ENCODE measurements around the gene BTN3A1. TPM values are rescaled to one million over a fixed set of nuclear protein-coding genes. Genes with fewer than 3 reads are reported as not detected.
"Not testable (repeated sequence)": the region's sequence is repeated elsewhere in the genome, so short reads cannot be mapped to it uniquely, and the experiment has no call there.

The BTN3A1 gene
- total and polyA plus RNA-seq, 2 of the 13 experiments (the other 11 are each of a cell fraction or from before 2014, with no cell fraction given), result 13.3 to 14.0 TPM

DNA sequence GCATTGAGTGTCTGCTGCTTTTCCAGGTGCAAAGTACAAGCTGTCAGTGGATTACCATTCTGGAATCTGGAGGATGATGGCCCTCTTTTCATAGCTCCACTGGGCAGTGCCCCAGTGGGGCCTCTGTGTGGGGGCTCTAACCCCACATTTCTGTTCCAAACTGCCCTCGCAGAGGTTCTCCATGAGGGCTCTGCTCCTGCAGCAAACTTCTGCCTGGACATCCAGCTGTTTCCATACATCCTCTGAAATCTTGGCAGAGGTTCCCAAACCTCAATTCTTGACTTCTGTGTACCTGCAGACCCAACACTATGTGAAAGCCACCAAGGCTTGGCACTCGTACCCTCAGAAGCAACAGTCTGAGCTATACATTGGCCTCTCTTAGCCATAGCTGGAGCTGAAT, 16.0 kb downstream of the BTN3A1 start:
- 100% methylated on average over 2 of the region's 2 CpGs for WGBS (ENCODE audit: low lambda C conversion rate)
- TF ChIP-seq, protein P1, sequence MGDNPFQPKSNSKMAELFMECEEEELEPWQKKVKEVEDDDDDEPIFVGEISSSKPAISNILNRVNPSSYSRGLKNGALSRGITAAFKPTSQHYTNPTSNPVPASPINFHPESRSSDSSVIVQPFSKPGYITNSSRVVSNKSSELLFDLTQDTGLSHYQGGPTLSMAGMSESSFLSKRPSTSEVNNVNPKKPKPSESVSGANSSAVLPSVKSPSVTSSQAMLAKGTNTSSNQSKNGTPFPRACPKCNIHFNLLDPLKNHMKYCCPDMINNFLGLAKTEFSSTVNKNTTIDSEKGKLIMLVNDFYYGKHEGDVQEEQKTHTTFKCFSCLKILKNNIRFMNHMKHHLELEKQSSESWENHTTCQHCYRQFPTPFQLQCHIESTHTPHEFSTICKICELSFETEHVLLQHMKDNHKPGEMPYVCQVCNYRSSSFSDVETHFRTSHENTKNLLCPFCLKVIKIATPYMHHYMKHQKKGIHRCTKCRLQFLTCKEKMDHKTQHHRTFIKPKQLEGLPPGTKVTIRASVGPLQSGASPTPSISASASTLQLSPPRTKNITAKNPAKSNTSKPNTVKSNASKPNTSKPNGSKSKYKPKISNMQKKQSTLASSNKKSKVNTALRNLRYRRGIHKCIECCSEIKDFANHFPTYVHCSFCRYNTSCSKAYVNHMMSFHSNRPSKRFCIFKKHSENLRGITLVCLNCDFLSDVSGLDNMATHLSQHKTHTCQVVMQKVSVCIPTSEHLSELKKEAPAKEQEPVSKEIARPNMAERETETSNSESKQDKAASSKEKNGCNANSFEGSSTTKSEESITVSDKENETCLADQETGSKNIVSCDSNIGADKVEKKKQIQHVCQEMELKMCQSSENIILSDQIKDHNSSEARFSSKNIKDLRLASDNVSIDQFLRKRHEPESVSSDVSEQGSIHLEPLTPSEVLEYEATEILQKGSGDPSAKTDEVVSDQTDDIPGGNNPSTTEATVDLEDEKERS (CRISPR knock-in tag; IDR thresholded peaks at IDR 0.05), result peak; percentile 59; the same call in 1 of the 2 replicates
- 0 out of 2 replicates have a peak, but pooled peaks have one; percentile 58 for TF ChIP-seq CBX5 (CRISPR knock-in tag; IDR thresholded peaks at IDR 0.05; ENCODE audit: borderline replicate concordance)

DNA sequence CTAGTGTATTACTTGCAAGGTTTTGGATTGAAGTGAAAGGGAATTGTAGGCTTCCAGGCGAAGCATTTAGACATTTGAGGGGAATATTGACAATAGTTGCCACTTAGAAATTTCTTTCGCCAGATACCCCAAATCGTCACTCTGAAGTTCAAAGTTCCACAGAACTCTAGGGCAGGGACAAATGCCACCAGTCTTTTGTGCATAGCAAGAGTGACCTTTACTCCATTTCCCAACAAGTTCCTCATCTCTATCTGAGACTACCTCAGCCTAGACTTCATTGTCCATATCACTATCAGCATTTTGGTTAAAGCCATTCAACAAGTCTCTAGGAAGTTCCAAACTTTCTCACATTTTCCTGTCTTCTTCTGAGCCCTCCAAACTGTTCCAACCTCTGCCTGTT, 16.7 kb downstream of the BTN3A1 start:
- FAIRE-seq; H3K36me3 ChIP-seq (replicated peaks in 1 of 2; ENCODE audit: control insufficient read depth in 1 of 2, insufficient read depth in 2 of 2, low read length in 2 of 2); H3K4me3 ChIP-seq (replicated peaks in 1 of 3; ENCODE audit: insufficient read depth in 1 of 3, low read depth in 2 of 3, low read length in 3 of 3); H3K79me2 ChIP-seq (ENCODE audit: insufficient read depth, low read length); ATAC-seq; H4K20me1 ChIP-seq (ENCODE audit: insufficient read depth, low read length); H2AFZ ChIP-seq (ENCODE audit: low read length); in situ Hi-C loops (cut with HindIII; ENCODE audit: extremely low pct_ligation_motif_present, low pct_unique_long_range_greater_than_20kb); BruUV-seq (replicated peaks); H3K9ac ChIP-seq (ENCODE audit: insufficient read depth, low read depth, low read length); CTCF ChIA-PET (ENCODE audit: low intra/inter-chr PET ratio, low total read pairs); H3K27ac ChIP-seq (ENCODE audit: extremely low read length, insufficient read depth, low read length); H3K27me3 ChIP-seq (ENCODE audit: control insufficient read depth in 1 of 2, insufficient read depth in 2 of 2, low read length in 2 of 2); POLR2A ChIA-PET; intact Hi-C loops (cut with micrococcal nuclease; ENCODE audit: unreplicated experiment); TF ChIP-seq NR2F6 (CRISPR knock-in tag; IDR thresholded peaks at IDR 0.05): not testable (repeated sequence)
- H3K9me3 ChIP-seq (ENCODE audit: low read length), result peaks cover 18% of the 10 kb centered on the region
- DNase-seq (ENCODE audit: low spot score), result peak; percentile 48
- peaks cover 60% of the 10 kb centered on the region for H3K4me1 ChIP-seq (ENCODE audit: insufficient read depth, low read length)
- H3K4me2 ChIP-seq (ENCODE audit: low read depth, low read length), result 0 out of 2 replicates have a peak overlapping the region, but pooled peaks have one; percentile 13
- WGBS (ENCODE audit: low lambda C conversion rate), result 10% methylated on average over 3 of the region's 3 CpGs
- peak; percentile 22; the same call in 1 of the 2 replicates for TF ChIP-seq NR2F6 (IDR thresholded peaks at IDR 0.05)
- peak; percentile 86 for TF ChIP-seq HNF4A (CRISPR knock-in tag; IDR thresholded peaks at IDR 0.05)
- TF ChIP-seq, protein P2, sequence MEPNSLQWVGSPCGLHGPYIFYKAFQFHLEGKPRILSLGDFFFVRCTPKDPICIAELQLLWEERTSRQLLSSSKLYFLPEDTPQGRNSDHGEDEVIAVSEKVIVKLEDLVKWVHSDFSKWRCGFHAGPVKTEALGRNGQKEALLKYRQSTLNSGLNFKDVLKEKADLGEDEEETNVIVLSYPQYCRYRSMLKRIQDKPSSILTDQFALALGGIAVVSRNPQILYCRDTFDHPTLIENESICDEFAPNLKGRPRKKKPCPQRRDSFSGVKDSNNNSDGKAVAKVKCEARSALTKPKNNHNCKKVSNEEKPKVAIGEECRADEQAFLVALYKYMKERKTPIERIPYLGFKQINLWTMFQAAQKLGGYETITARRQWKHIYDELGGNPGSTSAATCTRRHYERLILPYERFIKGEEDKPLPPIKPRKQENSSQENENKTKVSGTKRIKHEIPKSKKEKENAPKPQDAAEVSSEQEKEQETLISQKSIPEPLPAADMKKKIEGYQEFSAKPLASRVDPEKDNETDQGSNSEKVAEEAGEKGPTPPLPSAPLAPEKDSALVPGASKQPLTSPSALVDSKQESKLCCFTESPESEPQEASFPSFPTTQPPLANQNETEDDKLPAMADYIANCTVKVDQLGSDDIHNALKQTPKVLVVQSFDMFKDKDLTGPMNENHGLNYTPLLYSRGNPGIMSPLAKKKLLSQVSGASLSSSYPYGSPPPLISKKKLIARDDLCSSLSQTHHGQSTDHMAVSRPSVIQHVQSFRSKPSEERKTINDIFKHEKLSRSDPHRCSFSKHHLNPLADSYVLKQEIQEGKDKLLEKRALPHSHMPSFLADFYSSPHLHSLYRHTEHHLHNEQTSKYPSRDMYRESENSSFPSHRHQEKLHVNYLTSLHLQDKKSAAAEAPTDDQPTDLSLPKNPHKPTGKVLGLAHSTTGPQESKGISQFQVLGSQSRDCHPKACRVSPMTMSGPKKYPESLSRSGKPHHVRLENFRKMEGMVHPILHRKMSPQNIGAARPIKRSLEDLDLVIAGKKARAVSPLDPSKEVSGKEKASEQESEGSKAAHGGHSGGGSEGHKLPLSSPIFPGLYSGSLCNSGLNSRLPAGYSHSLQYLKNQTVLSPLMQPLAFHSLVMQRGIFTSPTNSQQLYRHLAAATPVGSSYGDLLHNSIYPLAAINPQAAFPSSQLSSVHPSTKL (CRISPR knock-in tag; IDR thresholded peaks at IDR 0.05), result peak; percentile 52; the same call in 1 of the 2 replicates
- 0 out of 2 replicates have a peak, but pooled peaks have one; percentile 29 for TF ChIP-seq HDAC2 (CRISPR knock-in tag; IDR thresholded peaks at IDR 0.05)
- TF ChIP-seq RXRB (CRISPR knock-in tag; IDR thresholded peaks at IDR 0.05; ENCODE audit: borderline replicate concordance), result peak; percentile 71
- peak; percentile 58 for TF ChIP-seq GATAD2A (CRISPR knock-in tag; IDR thresholded peaks at IDR 0.05)
- TF ChIP-seq TEAD3 (CRISPR knock-in tag; optimal IDR thresholded peaks at IDR 0.05; ENCODE audit: borderline replicate concordance), result peak; percentile 29

More for the DNA sequence above, 16.0 kb downstream of the BTN3A1 start:
- H3K9ac ChIP-seq (ENCODE audit: insufficient read depth, low read depth, low read length); H3K79me2 ChIP-seq (ENCODE audit: insufficient read depth, low read length); ATAC-seq; FAIRE-seq; POLR2A ChIA-PET; H3K4me2 ChIP-seq (ENCODE audit: low read depth, low read length); in situ Hi-C loops (cut with HindIII; ENCODE audit: extremely low pct_ligation_motif_present, low pct_unique_long_range_greater_than_20kb); H3K36me3 ChIP-seq (replicated peaks in 1 of 2; ENCODE audit: control insufficient read depth in 1 of 2, insufficient read depth in 2 of 2, low read length in 2 of 2); H3K4me3 ChIP-seq (replicated peaks in 1 of 3; ENCODE audit: insufficient read depth in 1 of 3, low read depth in 2 of 3, low read length in 3 of 3); H3K27ac ChIP-seq (ENCODE audit: extremely low read length, insufficient read depth, low read length); DNase-seq (ENCODE audit: low spot score); CTCF ChIA-PET (ENCODE audit: low intra/inter-chr PET ratio, low total read pairs); H2AFZ ChIP-seq (ENCODE audit: low read length); BruUV-seq (replicated peaks); H3K27me3 ChIP-seq (ENCODE audit: control insufficient read depth in 1 of 2, insufficient read depth in 2 of 2, low read length in 2 of 2); intact Hi-C loops (cut with micrococcal nuclease; ENCODE audit: unreplicated experiment); H4K20me1 ChIP-seq (ENCODE audit: insufficient read depth, low read length): not testable (repeated sequence)
- peaks cover 18% of the 10 kb centered on the region for H3K9me3 ChIP-seq (ENCODE audit: low read length)
- H3K4me1 ChIP-seq (ENCODE audit: insufficient read depth, low read length), result peaks cover 55% of the 10 kb centered on the region
